H1 (cell line): Measurements from ENCODE around the gene APOBEC3F. TPM values are rescaled to one million over a fixed set of nuclear protein-coding genes. Genes with fewer than 3 reads are reported as not detected.

ENCODE experiments used
- CTCF ChIA-PET: fragments of 300-600 bp; sonication (Branson Sonifier 250); formaldehyde crosslinking; loops from one replicate; lab custom pipeline; 2021; ENCODE audit not compliant: partially characterized antibody; lab: Charles Lee
- POLR2A ChIA-PET: fragments of 300-600 bp; sonication (Branson Sonifier 250); formaldehyde crosslinking; loops from one replicate; lab custom pipeline; 2021; ENCODE audit warnings: inconsistent platforms; ENCODE audit not compliant: partially characterized antibody; lab: Charles Lee
- DNase-seq, 2 experiments: peaks; one replicate each; pipeline versions ENCODE4 v3.0.0 to v3.0.0-alpha.2; 2010 to 2022; ENCODE audit warnings: low spot score in 2 of 2, low read depth in 1 of 2, mixed read lengths in 1 of 2
- FAIRE-seq: peaks from 2 replicates; lab custom pipeline; 2011; peaks lifted over from hg19 to GRCh38; lab: Jason Lieb, UNC
- H2AFZ ChIP-seq: 2 replicates; pipeline ENCODE4 v1.8.1; 2012; ENCODE audit warnings: low read length, inconsistent platforms
- H2AK5ac ChIP-seq: 2 replicates; pipeline ENCODE4 v1.6.1; 2013; ENCODE audit warnings: low read depth, low read length
- H2BK120ac ChIP-seq: replicated peaks from 2 replicates; pipeline ENCODE3; 2013; ENCODE audit warnings: low read depth, low read length, inconsistent platforms
- H2BK12ac ChIP-seq: 2 replicates; pipeline ENCODE4 v1.6.1; 2013; ENCODE audit warnings: low read depth, low read length
- H2BK15ac ChIP-seq: 2 replicates; pipeline ENCODE4 v1.6.1; 2013; ENCODE audit warnings: low read length
- H2BK20ac ChIP-seq: 2 replicates; pipeline ENCODE4 v1.6.1; 2013; ENCODE audit warnings: low read length
- H2BK5ac ChIP-seq: 2 replicates; pipeline ENCODE4 v1.6.1; 2013; ENCODE audit warnings: low read depth, low read length
- H3K14ac ChIP-seq: 2 replicates; pipeline ENCODE4 v1.6.1; 2013; ENCODE audit warnings: inconsistent platforms; ENCODE audit not compliant: insufficient read length
- H3K18ac ChIP-seq: 2 replicates; pipeline ENCODE4 v1.6.1; 2013; ENCODE audit warnings: low read length; ENCODE audit errors: extremely low read depth
- H3K23ac ChIP-seq: 2 replicates; pipeline ENCODE4 v1.6.1; 2013; ENCODE audit warnings: inconsistent platforms; ENCODE audit not compliant: insufficient read length
- H3K23me2 ChIP-seq: 2 replicates; pipeline ENCODE4 v1.6.1; 2013; ENCODE audit warnings: low read depth, low read length
- H3K27ac ChIP-seq: 2 replicates; pipeline ENCODE4 v1.6.1; 2011; ENCODE audit warnings: low read depth, low read length, inconsistent platforms
- H3K27me3 ChIP-seq, 4 experiments: replicated peaks in 1 of 4; 1 replicate in 1 of 4; 2 replicates in 3 of 4; pipeline versions ENCODE4 v1.6.1 to v1.8.1; 2011 to 2013; ENCODE audit warnings: low read length in 3 of 4, mild to moderate bottlenecking in 3 of 4, inconsistent platforms in 2 of 4, mixed read lengths in 2 of 4, moderate library complexity in 1 of 4; ENCODE audit not compliant: control insufficient read depth in 3 of 4, insufficient read depth in 3 of 4; ENCODE audit errors: extremely low read depth in 1 of 4
- H3K36me3 ChIP-seq, 4 experiments: 2 replicates each; pipeline versions ENCODE4 v1.6.1 to v1.8.1; 2011 to 2013; ENCODE audit warnings: mild to moderate bottlenecking in 4 of 4, low read length in 3 of 4, moderate library complexity in 2 of 4, control low read depth in 1 of 4, inconsistent platforms in 1 of 4; ENCODE audit not compliant: insufficient read depth in 4 of 4, control insufficient read depth in 2 of 4
- H3K4ac ChIP-seq: replicated peaks from 2 replicates; pipeline ENCODE3; 2013; ENCODE audit warnings: low read length, low read depth, mixed read lengths, inconsistent platforms; ENCODE audit not compliant: insufficient read length
- H3K4me1 ChIP-seq, 4 experiments: replicated peaks in 1 of 4; 1 replicate in 1 of 4; 2 replicates in 3 of 4; pipeline versions ENCODE4 v1.6.1 to v1.8.1; 2011 to 2013; ENCODE audit warnings: low read length in 3 of 4, inconsistent platforms in 2 of 4, mixed read lengths in 1 of 4; ENCODE audit not compliant: insufficient read depth in 4 of 4, control insufficient read depth in 3 of 4
- H3K4me2 ChIP-seq, 2 experiments: 2 replicates each; pipeline versions ENCODE4 v1.6.1 to v1.8.1; 2011 to 2013; ENCODE audit warnings: low read depth in 2 of 2, low read length in 2 of 2, control low read depth in 1 of 2, inconsistent platforms in 1 of 2, mild to moderate bottlenecking in 1 of 2; ENCODE audit not compliant: insufficient read depth in 1 of 2
- H3K4me3 ChIP-seq, 4 experiments: fragments of 200-600, 300-600 bp in 1 of 4; sonication (generic), shearing (Covaris generic), sonication (Bioruptor Twin) in 1 of 4; 2 replicates each; pipeline versions ENCODE4 v1.5.1 to v1.8.1; 2011 to 2016; ENCODE audit warnings: low read length in 4 of 4, low read depth in 3 of 4, control low read depth in 2 of 4, inconsistent platforms in 2 of 4, mild to moderate bottlenecking in 2 of 4, mixed read lengths in 1 of 4, moderate library complexity in 1 of 4; ENCODE audit not compliant: insufficient read depth in 2 of 4; ENCODE audit errors: extremely low read depth in 1 of 4
- H3K56ac ChIP-seq: replicated peaks from 2 replicates; pipeline ENCODE3; 2013; ENCODE audit warnings: low read depth, mild to moderate bottlenecking, mixed read lengths, low read length, inconsistent platforms; ENCODE audit not compliant: insufficient read length
- H3K79me1 ChIP-seq: 2 replicates; pipeline ENCODE4 v1.6.1; 2013; ENCODE audit warnings: low read depth, low read length, control low read depth
- H3K79me2 ChIP-seq, 2 experiments: 2 replicates each; pipeline versions ENCODE4 v1.6.1 to v1.8.1; 2012 to 2013; ENCODE audit warnings: low read length in 2 of 2, mild to moderate bottlenecking in 2 of 2, inconsistent platforms in 1 of 2; ENCODE audit not compliant: insufficient read depth in 2 of 2, control insufficient read depth in 1 of 2
- H3K9ac ChIP-seq, 4 experiments: replicated peaks in 1 of 4; 1 replicate in 1 of 4; 2 replicates in 3 of 4; pipeline versions ENCODE4 v1.6.1 to v1.8.1; 2011 to 2013; ENCODE audit warnings: low read depth in 3 of 4, low read length in 3 of 4, control low read depth in 2 of 4, mild to moderate bottlenecking in 2 of 4, moderate library complexity in 2 of 4, inconsistent platforms in 1 of 4; ENCODE audit errors: extremely low read depth in 1 of 4
- H3K9me3 ChIP-seq, 2 experiments: 2 replicates each; pipeline versions ENCODE4 v1.6.1 to v1.8.1; 2012 to 2013; ENCODE audit warnings: mild to moderate bottlenecking in 2 of 2, moderate library complexity in 2 of 2, control low read depth in 1 of 2, inconsistent platforms in 1 of 2, low read depth in 1 of 2, low read length in 1 of 2, mixed read lengths in 1 of 2; ENCODE audit not compliant: insufficient read depth in 2 of 2
- H4K20me1 ChIP-seq, 2 experiments: replicated peaks in 1 of 2; 2 replicates each; pipeline versions ENCODE3 to v1.8.1; 2011 to 2013; ENCODE audit warnings: inconsistent platforms in 2 of 2, low read length in 2 of 2, mild to moderate bottlenecking in 1 of 2; ENCODE audit not compliant: insufficient read depth in 2 of 2, control insufficient read depth in 1 of 2
- H4K5ac ChIP-seq: 2 replicates; pipeline ENCODE4 v1.6.1; 2013; ENCODE audit warnings: low read length, low read depth, mixed read lengths, inconsistent platforms; ENCODE audit not compliant: insufficient read length
- H4K8ac ChIP-seq: 2 replicates; pipeline ENCODE4 v1.8.0; 2013; ENCODE audit warnings: mild to moderate bottlenecking, moderate library complexity, low read length, inconsistent platforms; ENCODE audit not compliant: insufficient read depth; ENCODE audit errors: extremely low read depth
- H4K91ac ChIP-seq: replicated peaks from 2 replicates; pipeline ENCODE3; 2013; ENCODE audit warnings: low read length, mixed read lengths, inconsistent platforms; ENCODE audit not compliant: insufficient read length
- GTF2F1 ChIP-seq: IDR thresholded peaks from 2 replicates; pipeline ENCODE4 v1.6.1; 2012; ENCODE audit warnings: low read depth, low read length, improper control_type of control experiment, borderline replicate concordance
- JUN ChIP-seq: IDR thresholded peaks from 2 replicates; pipeline ENCODE4 v1.6.1; 2011; ENCODE audit warnings: low read depth, mild to moderate bottlenecking, improper control_type of control experiment, low read length
- NRF1 ChIP-seq: IDR thresholded peaks from 2 replicates; pipeline ENCODE4 v1.6.1; 2011; ENCODE audit warnings: mild to moderate bottlenecking, low read depth, low read length, improper control_type of control experiment
- RXRA ChIP-seq: IDR thresholded peaks from 2 replicates; pipeline ENCODE4 v1.6.1; 2011; ENCODE audit warnings: low read depth, mild to moderate bottlenecking, low read length, moderate library complexity; ENCODE audit not compliant: insufficient read depth
- WGBS, 2 experiments: shearing (Covaris generic) in 1 of 2; methylation state at CpG; one replicate each; pipeline versions ENCODE4 v1.1.6 to v1.1.7; 2013 to 2015; ENCODE audit warnings: low lambda C conversion rate in 2 of 2, mixed read lengths in 2 of 2, inconsistent platforms in 1 of 2, low coverage in 1 of 2, missing lambda C conversion rate in 1 of 2; ENCODE audit not compliant: insufficient replicate concordance in 2 of 2, insufficient coverage in 1 of 2, insufficient read length in 1 of 2; ENCODE audit errors: extremely low coverage in 1 of 2, missing lambda C conversion rate in 1 of 2; 5-methylcytosine and 5-hydroxymethylcytosine counted together
- polyA plus RNA-seq, 7 experiments: library from polyadenylated mRNA; depleted of rRNA in 3 of 7; stranded (reverse) in 5 of 7; unstranded in 2 of 7; fragments of >200 nt in 5 of 7; fragments of 200-250 nt in 2 of 7; gene quantifications; 1 replicate in 5 of 7; 2 replicates in 1 of 7; 4 replicates in 1 of 7; pipeline versions ENCODE4 v1.2.1 to v1.2.3, GENCODE V29; 2011 to 2013; ENCODE audit warnings: missing spikeins in 2 of 7, mixed read lengths in 2 of 7
- total RNA-seq: library from RNA; stranded (reverse); fragmentation: NEBNext Ultra II Directional; extraction: Animal tissue kit (Norgen Biotek cat#: 25700); gene quantifications from 2 replicates; pipeline ENCODE4 v1.2.1, GENCODE V29; 2021

APOBEC3F gene
- total and polyA plus RNA-seq, 2 of the 8 experiments (the other 6 are each of a cell fraction or from before 2014, with no cell fraction given) = 4.0 to 7.3 TPM

DNA sequence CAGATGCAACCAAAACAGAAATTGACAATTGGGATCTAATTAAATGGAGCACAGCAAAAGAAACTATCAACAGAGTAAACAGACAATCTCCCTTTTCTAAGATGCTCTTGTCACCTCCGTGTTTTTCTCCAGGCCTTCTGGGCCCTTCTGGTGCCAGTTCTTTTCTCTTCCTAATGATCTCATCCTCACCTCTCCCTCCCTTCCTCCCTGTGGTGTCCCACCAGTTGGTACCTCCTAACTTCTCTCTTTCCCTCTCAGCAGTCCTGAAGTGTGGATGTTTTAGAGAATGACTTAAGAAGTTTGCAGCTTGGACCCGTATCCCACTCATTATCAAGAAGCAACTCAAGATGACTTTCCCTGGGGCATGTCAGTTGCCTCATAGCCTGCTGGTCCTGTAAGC, 62.8 kb downstream of the APOBEC3F start:
- H3K4me3 ChIP-seq = no peak overlapping the region
- H4K8ac ChIP-seq = no peak overlapping the region
- H3K79me2 ChIP-seq = no peaks in the 10 kb centered on the region
- H2AFZ ChIP-seq = no peak overlapping the region
- no peak overlapping the region for H2BK20ac ChIP-seq
- H3K18ac ChIP-seq = no peak overlapping the region
- H2BK12ac ChIP-seq = no peak overlapping the region
- H3K36me3 ChIP-seq = no peaks in the 10 kb centered on the region
- FAIRE-seq (no peak), DNase-seq (no peak)
- H3K4me2 ChIP-seq = no peak overlapping the region
- WGBS, 2 experiments = 84% methylated on average over 2 of the region's 2 CpGs; no CpG with 5 or more reads in 1 of the 2 experiments
- peaks cover 0 to 11% (median 3%) of the 10 kb centered on the region in 4 experiments; a peak in 5 of 7 replicates for H3K4me1 ChIP-seq
- H3K9ac ChIP-seq = no peak overlapping the region
- no peaks in the 10 kb centered on the region for H3K9me3 ChIP-seq
- no peak overlapping the region for H3K23ac ChIP-seq
- H2AK5ac ChIP-seq = no peak overlapping the region
- CTCF ChIA-PET = interaction anchor here (0.9 kb wide), 1 partner anchor 15 kb away, joined by 3 read pairs; no protein-coding TSS in a partner anchor
- no peaks in the 10 kb centered on the region for H3K79me1 ChIP-seq
- no peak overlapping the region for H4K91ac ChIP-seq
- H3K4ac ChIP-seq = no peak overlapping the region
- H3K23me2 ChIP-seq = no peaks in the 10 kb centered on the region
- no peaks in the 10 kb centered on the region for H4K20me1 ChIP-seq
- no peak overlapping the region for H4K5ac ChIP-seq
- POLR2A ChIA-PET = interaction anchor here (0.9 kb wide), 1 partner anchor 11 kb away, joined by 3 read pairs; no protein-coding TSS in a partner anchor
- H3K56ac ChIP-seq = no peak overlapping the region
- no peak overlapping the region for H2BK15ac ChIP-seq
- H2BK120ac ChIP-seq = no peak overlapping the region
- H3K27me3 ChIP-seq = no peaks in the 10 kb centered on the region
- no peak overlapping the region for H2BK5ac ChIP-seq
- no peak overlapping the region for H3K27ac ChIP-seq
- no peak overlapping the region for H3K14ac ChIP-seq
- TF ChIP-seq JUN (no peak), GTF2F1 (no peak), NRF1 (no peak), RXRA (no peak)
